Left cardiac atrium (tissue), 4 donors: Measurements from ENCODE around the gene PDCD6IP. TPM values are rescaled to one million over a fixed set of nuclear protein-coding genes. Genes with fewer than 3 reads are reported as not detected.
A peak's percentile ranks its signal among the peaks of the same experiment; 100 is the strongest.
"Not testable (repeated sequence)": the region's sequence is repeated elsewhere in the genome, so short reads cannot be mapped to it uniquely, and the experiment has no call there.

Experiments
- ATAC-seq, 2 donors: fragments of 200-7000 bp; cut with Tn5 transposase; one replicate each; pipeline ENCODE4 v1.9.1; 2020; ENCODE audit warnings: mild to moderate bottlenecking in 2 of 2, moderate library complexity in 2 of 2
- DNase-seq: peaks from one replicate; pipeline ENCODE4 v3.0.0-alpha.2; 2020
- intact Hi-C, 2 donors: fragments of 100-400 bp; cut with DNase I; formaldehyde crosslinking; loops; one replicate each; pipeline versions ENCODE4 v1.14.1 to v1.15.1; 2022 to 2023
- long read RNA-seq: library from polyadenylated mRNA; unstranded; transcript quantifications from one replicate; pipeline ENCODE4 v2.0.0, GENCODE V29; 2021
- total RNA-seq, 2 donors: library from RNA; stranded (reverse); fragmentation: NEBNext Ultra II Directional; extraction: Animal tissue kit (Norgen Biotek cat#: 25700); gene quantifications; one replicate each; pipeline ENCODE4 v1.2.1, GENCODE V29; 2021
- donor health status: DM: no; HTN: yes; CAD: no.
- donor health status: DM: no; HTN: yes; CAD: no; lungs with severe emphysema.
- donor health status: DM: yes; HTN: yes; CAD: no.
- donor health status: Dilated cardiomyopathy.

PDCD6IP gene, protein sequence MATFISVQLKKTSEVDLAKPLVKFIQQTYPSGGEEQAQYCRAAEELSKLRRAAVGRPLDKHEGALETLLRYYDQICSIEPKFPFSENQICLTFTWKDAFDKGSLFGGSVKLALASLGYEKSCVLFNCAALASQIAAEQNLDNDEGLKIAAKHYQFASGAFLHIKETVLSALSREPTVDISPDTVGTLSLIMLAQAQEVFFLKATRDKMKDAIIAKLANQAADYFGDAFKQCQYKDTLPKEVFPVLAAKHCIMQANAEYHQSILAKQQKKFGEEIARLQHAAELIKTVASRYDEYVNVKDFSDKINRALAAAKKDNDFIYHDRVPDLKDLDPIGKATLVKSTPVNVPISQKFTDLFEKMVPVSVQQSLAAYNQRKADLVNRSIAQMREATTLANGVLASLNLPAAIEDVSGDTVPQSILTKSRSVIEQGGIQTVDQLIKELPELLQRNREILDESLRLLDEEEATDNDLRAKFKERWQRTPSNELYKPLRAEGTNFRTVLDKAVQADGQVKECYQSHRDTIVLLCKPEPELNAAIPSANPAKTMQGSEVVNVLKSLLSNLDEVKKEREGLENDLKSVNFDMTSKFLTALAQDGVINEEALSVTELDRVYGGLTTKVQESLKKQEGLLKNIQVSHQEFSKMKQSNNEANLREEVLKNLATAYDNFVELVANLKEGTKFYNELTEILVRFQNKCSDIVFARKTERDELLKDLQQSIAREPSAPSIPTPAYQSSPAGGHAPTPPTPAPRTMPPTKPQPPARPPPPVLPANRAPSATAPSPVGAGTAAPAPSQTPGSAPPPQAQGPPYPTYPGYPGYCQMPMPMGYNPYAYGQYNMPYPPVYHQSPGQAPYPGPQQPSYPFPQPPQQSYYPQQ
- 100 to 1,000 TPM; 138 to 147 TPM for total RNA-seq
- long read RNA-seq, full-length matches to known transcripts = 59 of 74 reads
- long read RNA-seq, partial matches to known transcripts = 8 of 74 reads
- long read RNA-seq, other reads (novel, unspliced or antisense) = 7 of 74 reads

DNA sequence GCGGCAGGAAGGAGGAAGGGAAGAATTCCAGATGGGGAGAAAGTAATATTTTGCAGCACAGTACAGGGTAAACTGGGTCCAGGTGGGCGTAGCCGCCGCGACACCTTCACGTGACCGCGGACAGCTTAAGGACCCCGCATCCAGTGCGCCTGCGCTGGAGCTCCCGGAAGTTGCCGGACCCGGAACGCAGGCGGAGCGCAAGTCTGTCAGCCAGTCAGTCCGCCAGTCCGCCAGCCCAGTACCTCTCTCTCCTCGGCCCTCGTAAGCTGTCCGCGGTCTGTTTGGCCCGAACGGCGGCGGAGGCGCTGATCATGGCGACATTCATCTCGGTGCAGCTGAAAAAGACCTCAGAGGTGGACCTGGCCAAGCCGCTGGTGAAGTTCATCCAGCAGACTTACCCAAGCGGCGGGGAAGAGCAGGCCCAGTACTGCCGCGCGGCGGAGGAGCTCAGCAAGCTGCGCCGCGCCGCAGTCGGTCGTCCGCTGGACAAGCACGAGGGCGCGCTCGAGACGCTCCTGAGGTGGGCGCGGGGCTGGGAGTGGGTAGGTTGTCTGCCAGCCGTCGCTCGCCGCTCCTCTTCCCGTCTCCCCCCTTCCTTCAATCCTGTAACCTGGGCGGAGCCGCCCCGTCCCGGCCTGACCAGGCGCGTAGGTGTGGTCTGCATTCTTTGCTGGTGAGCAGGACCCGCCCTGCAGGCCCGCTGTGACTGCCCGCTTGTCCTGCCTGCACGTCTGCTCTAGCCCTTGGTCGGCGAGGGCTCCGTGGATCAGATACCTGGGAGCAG is at the start of gene PDCD6IP:
Gene PDCD6IP (plus strand): TSS at position 213 of the 784 bp plus-strand sequence. CDS start 99 bp downstream, at position 312.
- ATAC-seq (peak; percentile 97 to 98), DNase-seq (peak; percentile 96)
- intact Hi-C loops = no loop called here

DNA sequence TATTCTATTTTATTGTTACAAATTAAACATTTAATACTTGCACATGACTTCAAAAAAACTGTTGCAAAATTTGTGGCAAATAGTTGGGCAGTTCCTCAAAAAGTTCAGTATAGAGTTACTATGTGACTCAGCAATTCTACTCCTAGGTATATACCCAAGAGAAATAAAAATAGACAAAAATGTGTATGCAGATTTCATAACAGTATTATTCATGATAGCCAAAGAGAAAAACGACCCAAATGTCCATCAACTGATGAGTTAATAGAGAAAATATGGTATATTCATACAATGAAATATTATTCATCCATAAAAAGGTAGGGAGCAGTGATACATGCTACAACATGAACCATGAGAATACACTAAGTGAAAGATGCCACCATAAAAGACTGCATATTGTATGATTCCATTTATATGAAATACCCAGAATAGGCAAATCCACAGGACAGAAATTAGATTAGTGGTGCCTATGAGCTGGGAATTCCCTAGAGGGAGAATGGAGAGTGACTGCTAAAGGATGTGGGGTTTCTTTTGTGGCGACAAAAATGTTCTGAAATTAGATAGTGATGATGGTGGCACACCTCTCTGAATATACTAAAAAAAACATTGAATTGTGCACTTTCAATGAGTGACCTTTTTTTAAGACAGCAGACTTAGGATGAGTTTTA is 48.8 kb upstream of the PDCD6IP start:
- intact Hi-C loops = no loop called here
- no peak for DNase-seq
- ATAC-seq = no peak

DNA sequence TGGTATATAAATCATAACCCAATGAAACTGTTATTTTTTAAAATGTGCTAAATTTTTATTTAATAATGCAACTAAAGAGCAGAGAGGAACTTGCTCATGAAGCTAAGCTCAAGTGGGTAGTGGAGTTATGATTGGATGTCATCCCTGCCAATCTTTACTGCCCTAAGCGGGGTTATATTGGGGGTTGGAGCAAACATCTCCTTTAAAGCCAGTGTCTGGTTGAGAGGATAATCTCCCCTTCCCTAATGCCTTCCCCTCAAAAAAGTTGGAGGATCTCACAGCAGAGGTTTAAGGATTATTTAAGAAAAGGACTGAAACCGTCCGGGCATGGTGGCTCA is 48.2 kb upstream of the PDCD6IP start:
- ATAC-seq = no peak
- intact Hi-C loops = no loop called here
- DNase-seq = no peak

DNA sequence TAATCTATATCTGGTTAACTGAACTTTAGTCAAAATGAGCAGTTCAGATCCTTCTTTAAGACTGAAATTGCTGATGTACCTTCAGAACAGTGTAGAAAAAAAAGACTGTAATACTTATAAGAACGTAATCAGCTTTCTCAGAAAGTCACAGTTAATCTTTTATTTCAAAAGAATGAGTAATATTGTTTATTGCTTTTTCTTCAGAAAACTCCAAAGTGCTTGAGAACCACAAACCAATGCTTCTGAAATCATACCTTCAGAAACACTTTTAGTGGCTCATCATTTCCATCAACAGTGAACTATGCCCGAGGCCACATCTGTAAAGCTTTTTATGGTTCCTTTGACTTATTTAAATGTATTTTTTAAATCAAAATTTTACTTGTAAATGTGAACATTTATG is 47.1 kb upstream of the PDCD6IP start:
- intact Hi-C loops = no loop called here
- DNase-seq (no peak), ATAC-seq (no peak)

DNA sequence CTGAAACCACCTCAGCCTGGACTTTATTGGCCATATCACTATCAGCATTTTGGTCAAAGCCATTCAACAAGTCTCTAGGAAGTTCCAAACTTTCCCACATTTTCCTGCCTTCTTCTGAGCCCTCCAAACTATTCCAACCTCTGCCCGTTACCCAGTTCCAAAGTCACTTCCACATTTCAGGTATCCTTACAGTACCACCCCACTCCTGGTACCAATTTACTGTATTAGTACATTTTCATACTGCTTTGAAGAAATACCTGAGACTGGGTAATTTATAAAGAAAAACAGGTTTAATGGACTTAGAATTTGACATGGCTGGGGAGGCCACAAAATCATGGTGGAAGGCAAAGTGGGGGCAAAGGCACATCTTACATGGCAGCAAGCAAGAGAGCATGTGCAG is 44.0 kb upstream of the PDCD6IP start:
- DNase-seq, intact Hi-C loops, ATAC-seq: not testable (repeated sequence)

DNA sequence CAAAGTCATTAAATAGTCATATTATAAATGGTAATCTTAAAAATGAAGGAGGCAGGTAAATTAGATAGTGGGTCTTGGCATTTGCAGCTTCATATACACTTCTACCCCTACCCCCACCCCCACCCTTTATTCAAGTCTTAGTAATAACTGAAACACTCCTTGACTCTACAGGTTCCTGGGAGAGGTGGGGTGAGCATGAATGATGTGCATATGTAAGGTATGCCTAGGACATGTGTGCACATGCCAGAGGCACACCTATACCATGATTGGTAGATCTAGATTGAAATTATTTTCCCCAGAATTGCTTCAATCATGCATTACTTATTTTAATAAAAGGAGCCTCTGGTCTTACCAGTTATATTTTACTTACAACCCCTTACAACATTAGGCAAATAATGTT is 40.1 kb upstream of the PDCD6IP start:
- intact Hi-C loops = no loop called here
- no peak for ATAC-seq
- no peak for DNase-seq

DNA sequence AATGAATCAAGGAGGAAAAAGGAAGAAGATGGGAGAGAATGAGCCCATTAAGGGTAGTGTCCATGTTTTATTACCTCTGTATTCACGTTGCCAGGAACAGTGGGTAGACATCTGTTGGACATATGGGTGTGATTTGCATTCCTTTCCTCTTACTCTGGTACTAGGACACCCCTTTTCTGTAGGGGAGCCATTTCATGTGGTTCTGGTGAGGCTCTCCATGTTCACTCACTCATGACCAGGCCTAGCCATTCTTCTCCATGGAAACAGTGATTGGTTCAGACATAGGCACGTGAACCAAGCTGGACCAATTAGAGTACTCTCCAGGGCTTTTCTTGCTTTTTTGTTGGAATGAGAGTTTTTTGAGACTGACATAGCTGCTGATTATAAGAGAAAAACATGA is 39.6 kb upstream of the PDCD6IP start:
- DNase-seq = no peak

DNA sequence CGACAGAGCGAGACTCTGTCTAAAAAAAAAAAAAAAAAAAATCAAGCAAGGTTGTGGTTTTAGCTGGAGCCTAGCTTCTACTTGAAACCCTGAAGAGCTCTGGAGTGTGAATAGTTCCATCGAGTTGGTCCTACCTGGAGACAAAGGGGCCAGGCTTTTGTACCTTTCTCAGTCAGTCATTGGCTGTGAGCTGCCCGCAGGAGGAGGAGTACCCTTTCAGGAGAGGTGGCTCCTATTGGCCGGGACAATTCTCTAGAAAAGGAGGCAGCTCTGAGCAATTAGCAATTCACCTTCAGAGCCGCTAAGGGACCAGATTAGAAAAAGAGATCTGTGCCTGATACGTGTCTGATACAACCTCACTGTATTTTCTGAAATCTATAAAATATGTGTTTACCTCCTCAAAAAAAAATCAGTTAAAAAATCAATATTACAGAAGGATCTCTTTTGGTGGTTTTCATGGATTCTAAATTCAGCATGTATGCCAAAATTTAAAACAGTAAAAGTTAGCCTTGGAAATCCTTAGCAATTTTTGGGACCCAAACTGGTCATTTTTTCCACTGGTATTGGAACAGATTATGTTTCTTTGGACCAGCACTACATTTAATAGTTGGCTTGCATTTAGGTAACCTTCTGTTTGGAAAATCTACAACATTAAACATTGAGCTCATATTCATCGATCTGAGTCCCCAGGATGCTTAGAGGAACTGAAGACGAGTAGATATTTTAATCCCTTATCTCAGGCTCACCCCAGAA is 29.7 kb upstream of the PDCD6IP start:
- intact Hi-C loops = no loop called here
- ATAC-seq (no peak), DNase-seq (no peak)

More for the DNA sequence above, 39.6 kb upstream of the PDCD6IP start:
- intact Hi-C loops = no loop called here
- no peak for ATAC-seq

DNA sequence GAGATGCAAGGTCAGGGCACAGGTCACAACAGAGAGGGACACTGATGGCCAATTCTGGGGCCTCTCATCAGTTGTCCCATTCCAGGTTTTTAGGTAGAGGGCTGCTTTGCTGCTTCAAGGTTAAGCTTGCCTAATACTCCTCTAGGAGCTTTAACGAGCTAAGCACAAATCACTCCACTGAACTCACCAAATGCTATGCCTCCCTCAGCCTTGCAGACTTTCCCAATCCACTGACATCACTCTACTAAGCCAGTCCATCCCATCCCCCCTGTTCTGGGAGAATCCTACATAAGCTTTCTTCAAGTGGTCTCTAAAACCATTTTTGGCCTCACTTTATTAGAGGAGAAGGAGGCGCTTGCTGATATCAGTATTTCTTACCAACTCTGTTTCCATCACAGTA is 24.8 kb upstream of the PDCD6IP start:
- ATAC-seq (no peak), DNase-seq (no peak)
- intact Hi-C loops = no loop called here

DNA sequence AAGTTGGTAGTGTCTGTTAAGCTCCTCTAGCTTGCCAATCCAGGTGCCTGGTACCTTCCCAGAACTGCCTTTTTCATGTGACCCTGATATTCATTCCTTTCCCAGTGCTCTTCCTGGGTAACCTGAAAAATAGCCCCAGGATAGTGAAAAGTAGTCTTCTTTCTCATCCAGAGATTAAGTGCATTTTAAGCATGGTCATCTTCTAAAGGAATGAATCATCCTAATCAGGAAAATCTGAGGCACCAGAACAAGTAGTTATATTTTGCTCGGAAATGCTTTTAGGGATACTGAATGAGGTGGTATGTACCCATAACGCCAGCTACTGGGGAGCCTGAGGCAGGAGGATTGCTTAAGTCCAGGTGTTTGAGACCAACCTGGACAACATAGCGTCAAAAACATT is 23.1 kb upstream of the PDCD6IP start:
- intact Hi-C loops = no loop called here
- ATAC-seq (no peak), DNase-seq (no peak)

DNA sequence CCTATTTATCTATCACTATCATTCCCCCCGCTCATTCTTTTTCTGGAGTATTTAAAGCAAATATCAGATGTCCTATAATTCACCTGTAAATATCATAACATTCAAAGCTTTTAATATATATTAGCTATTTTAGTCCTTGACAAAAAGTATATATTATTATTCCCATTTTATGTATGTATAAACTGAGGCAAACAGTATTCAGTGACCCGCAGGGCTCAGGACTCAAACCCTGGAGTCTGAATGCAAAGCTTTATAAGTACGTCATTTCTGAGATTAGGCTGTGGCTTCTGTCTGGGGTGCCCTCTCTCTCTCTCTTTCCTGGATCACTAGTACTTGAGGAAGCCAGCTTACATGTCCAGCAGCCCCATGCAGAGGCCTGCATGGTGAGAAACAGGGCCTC is 20.4 kb upstream of the PDCD6IP start:
- DNase-seq = no peak
- ATAC-seq = no peak
- intact Hi-C loops = no loop called here

DNA sequence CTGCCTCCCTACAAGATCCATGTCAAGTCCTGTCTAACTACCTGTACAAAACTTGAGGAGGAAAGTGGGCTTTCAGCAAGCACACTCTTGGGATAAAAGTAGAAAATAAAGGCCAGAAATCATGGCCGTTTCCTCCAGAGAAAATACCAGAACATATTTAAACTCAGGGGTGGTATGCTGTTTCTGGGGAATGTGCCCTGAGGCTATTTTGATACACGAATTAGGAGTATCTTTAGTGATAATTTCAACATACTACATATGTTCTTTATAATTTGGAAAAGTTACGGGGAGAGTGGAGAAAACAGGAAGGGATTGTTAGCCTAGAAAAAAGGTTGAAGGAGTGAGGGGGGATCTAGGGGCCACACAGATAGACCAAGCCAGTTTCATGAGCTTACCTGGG is 18.7 kb upstream of the PDCD6IP start:
- intact Hi-C loops = no loop called here
- ATAC-seq (no peak), DNase-seq (no peak)

DNA sequence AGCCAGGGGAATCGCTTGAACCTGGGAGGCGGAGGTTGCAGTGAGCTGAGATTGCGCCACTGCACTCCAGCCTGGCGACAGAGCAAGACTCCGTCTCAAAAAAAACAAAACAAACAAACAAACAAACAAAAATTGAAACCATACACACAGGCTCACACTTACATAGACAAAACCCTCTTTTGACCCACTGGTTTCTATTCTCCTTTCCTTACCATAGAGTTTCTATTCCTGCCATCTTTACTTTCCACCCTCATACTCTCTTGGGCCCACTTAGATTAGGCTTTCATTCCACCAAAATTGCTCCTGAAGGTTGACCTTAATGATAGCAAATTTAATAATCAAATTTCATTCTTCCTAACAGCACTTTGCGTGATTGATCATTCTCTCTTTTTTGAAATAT is 17.0 kb upstream of the PDCD6IP start:
- intact Hi-C loops, ATAC-seq, DNase-seq: not testable (repeated sequence)

DNA sequence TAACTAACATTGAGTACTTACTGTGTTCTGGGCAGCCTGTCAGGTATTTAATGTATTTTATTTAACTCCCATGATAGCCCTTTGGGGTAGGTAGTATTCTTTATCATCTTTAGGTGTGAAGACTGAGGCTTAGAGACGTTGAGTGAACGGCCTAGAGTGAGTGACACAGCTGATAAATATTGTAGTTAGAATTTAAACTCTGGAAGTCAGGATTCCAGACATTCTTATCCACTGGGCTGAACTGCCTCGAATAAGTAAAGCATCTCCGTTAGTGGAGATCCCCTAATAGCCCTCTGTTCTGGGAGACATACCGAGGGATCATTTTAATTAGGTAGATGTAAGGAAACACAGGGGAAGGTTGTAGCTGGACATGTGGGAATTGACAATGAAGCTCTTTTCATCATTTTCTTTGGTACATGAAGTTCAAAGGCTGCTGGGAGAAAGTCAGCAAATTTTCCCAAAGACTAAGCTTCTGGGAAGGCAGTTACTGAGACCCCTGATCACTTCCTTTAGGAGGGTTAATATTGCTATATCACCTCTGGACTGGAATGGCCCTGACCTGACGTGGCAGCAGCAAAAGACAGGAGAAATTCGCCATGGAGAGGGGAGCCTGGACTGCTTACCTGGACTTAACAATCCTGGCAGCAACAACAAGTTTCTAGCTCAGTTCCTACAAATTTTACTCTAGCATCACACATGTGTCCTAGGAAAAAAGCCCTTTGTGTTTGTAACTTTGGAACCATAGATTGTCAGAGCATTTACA is 11.7 kb upstream of the PDCD6IP start:
- ATAC-seq (no peak), DNase-seq (no peak)
- intact Hi-C loops = loop anchor here (1.0 to 5.0 kb wide), 3 partner anchors 69 to 150 kb away; partner anchors contain the start of gene CLASP2 (in 1 of the 2)

DNA sequence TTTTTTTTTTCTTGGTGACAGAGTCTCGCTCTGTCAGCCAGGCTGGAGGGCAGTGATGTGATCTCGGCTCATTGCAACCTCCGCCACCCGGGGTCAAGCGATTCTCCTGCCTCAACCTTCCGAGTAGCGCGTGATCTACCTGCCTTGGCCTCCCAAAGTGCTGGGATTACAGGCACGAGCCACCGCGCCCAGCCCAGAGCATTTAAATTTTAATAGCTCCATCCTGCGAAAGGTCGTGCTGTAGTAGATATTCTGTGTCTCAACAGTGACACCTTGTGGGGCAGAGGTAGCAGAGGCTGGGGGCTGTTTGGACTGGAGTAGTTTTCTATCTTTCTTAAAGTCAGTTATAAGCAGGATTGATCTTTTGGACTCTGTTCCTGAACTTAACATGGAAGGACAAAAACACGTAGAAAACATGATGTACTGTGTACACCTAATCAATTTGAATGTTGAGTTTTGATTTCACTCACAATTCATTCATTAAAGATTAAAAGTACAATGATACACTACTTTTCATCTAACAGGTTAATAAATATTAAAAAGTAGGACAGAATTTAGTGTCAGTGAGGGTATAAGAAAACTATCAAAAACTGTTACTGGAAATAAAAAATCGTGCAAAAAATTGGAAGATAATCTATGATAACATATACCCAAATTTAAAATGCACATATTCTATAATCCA is 11.0 kb upstream of the PDCD6IP start:
- intact Hi-C loops = loop anchor here (1.0 to 5.0 kb wide), 3 partner anchors 70 to 151 kb away; partner anchors contain the start of gene CLASP2 (in 1 of the 2)
- DNase-seq (peak; percentile 41), ATAC-seq (peak; percentile 89 to 93)

DNA sequence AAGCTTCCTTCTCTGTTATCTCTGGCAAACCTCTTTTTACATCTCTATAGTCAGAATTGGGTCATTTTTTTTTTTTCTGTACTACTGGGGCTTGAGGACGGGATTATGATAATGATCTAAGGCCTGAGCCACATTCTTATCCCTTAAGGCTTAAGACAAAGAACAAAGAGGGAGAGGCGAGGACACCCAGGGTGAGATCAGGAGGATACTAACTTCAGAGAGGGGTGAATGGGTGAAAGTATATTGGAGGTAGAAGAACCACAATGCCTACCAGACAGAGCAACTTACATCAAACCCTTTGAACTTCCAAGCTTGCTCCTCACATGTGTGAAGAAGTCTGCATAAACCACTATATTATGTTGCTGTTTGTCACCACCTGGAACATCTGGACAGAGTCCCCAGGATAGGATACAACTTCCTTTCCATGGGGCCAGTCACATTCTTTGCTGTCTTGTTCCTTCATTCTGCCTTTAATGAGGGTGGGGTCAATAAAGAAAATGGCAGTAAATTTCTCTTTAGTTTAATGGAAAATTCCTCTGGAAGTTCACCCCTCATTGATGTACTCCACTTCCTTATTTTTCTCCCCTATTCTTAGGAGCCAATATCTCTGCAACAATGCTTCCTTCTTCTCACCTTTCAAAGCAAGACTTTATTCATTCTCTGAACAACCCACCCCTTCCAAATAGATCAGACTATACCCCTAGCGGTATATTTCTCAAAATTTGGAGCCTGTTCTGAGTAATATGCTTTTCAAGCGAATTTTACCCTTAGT is 9.1 kb upstream of the PDCD6IP start:
- no peak for ATAC-seq

More for the DNA sequence above, 9.1 kb upstream of the PDCD6IP start:
- intact Hi-C loops = loop anchor here (5.0 kb wide), 2 partner anchors 72 to 152 kb away; partner anchors contain the start of gene CLASP2 (in 1 of the 2)
- DNase-seq = no peak
